ENCODE data around the gene ATAD3B.
A peak's percentile ranks its signal among the peaks of the same experiment; 100 is the strongest.
"Not testable (repeated sequence)": the region's sequence is repeated elsewhere in the genome, so short reads cannot be mapped to it uniquely, and the experiment has no call there.

Gene ATAD3B

GRCh38 chr1:1485755-1486317, 14.3 kb downstream of the ATAD3B start:
- peaks cover 81% of the 10 kb centered on the region for H3K36me3 ChIP-seq (ENCODE audit: control insufficient read depth, insufficient read depth, low read length)
- H3K27ac ChIP-seq (ENCODE audit: low read depth, low read length); H3K9ac ChIP-seq (ENCODE audit: low read length); H3K4me1 ChIP-seq (ENCODE audit: control insufficient read depth, insufficient read depth, low read length); H3K9me3 ChIP-seq (ENCODE audit: control insufficient read depth, insufficient read depth, low read depth, low read length); H3K4me3 ChIP-seq (ENCODE audit: low read depth, low read length); H3K27me3 ChIP-seq (ENCODE audit: control insufficient read depth, insufficient read depth, low read length): not testable (repeated sequence)

DNA sequence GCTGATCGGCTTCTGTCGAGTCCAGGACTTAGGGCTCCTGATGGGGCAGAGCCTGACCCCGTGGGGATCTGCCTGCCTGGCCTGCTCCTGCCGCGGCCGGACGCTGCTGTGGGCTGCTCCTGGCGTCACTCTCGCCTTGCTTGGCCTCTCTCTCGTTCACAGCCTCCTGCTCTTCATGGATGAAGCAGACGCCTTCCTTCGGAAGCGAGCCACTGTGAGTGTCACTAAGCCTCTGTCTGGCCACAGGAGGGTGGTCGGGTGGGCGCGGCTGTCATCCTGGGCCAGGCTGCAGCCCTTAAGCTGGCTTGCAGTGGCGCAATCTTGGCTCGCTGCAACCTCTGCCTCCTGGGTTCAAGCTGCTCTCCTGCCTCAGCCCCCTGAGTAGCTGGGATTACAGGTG, 16.1 kb downstream of the ATAD3B start:
- no peaks in the 10 kb centered on the region for H3K27me3 ChIP-seq (ENCODE audit: control insufficient read depth, insufficient read depth, low read length)
- no peak overlapping the region for H3K27ac ChIP-seq (ENCODE audit: low read depth, low read length)
- H3K9me3 ChIP-seq (ENCODE audit: control insufficient read depth, insufficient read depth, low read depth, low read length): 0 out of 2 replicates have a peak, but pooled peaks cover 2% of the 10 kb centered on the region
- no peak overlapping the region for H3K4me3 ChIP-seq (ENCODE audit: low read depth, low read length)
- H3K9ac ChIP-seq (ENCODE audit: low read length): no peak overlapping the region
- no peaks in the 10 kb centered on the region for H3K4me1 ChIP-seq (ENCODE audit: control insufficient read depth, insufficient read depth, low read length)
- H3K36me3 ChIP-seq (ENCODE audit: control insufficient read depth, insufficient read depth, low read length): peaks cover 84% of the 10 kb centered on the region

DNA sequence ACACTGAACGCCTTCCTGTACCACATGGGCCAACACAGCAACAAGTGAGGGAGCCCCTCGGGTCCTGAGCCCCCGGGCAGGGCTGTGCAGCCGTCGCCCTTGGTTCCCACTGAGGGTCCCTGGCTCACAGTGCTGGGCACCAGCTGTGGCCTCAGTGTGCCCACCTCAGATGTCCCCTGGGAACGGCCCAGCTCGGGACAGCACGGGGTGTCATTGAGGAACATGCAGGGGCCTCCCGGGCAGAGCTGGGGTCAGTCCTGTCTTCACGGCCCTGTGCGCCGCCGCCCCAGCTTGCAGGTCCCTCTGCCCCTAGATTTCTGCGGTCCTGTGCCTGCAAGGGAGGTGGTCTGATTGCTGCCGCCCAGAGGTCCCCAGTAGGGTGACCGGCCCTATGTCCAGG, 17.7 kb downstream of the ATAD3B start:
- Histone ChIP-seq H3K27me3 (ENCODE audit: control insufficient read depth, insufficient read depth, low read length) (no peaks in the 10 kb centered on the region), H3K9me3 (ENCODE audit: control insufficient read depth, insufficient read depth, low read depth, low read length) (0 out of 2 replicates have a peak, but pooled peaks cover 2% of the 10 kb centered on the region), H3K4me1 (ENCODE audit: control insufficient read depth, insufficient read depth, low read length) (no peaks in the 10 kb centered on the region), H3K36me3 (ENCODE audit: control insufficient read depth, insufficient read depth, low read length) (peaks cover 80% of the 10 kb centered on the region), H3K4me3 (ENCODE audit: low read depth, low read length) (no peak overlapping the region), H3K27ac (ENCODE audit: low read depth, low read length) (no peak overlapping the region), H3K9ac (ENCODE audit: low read length) (no peak overlapping the region)

GRCh38 chr1:1489861-1490260, 18.3 kb downstream of the ATAD3B start:
- Histone ChIP-seq H3K36me3 (ENCODE audit: control insufficient read depth, insufficient read depth, low read length) (peaks cover 79% of the 10 kb centered on the region), H3K9me3 (ENCODE audit: control insufficient read depth, insufficient read depth, low read depth, low read length) (0 out of 2 replicates have a peak, but pooled peaks cover 2% of the 10 kb centered on the region), H3K27me3 (ENCODE audit: control insufficient read depth, insufficient read depth, low read length) (no peaks in the 10 kb centered on the region), H3K4me1 (ENCODE audit: control insufficient read depth, insufficient read depth, low read length) (no peaks in the 10 kb centered on the region), H3K27ac (ENCODE audit: low read depth, low read length) (no peak overlapping the region), H3K9ac (ENCODE audit: low read length) (no peak overlapping the region), H3K4me3 (ENCODE audit: low read depth, low read length) (no peak overlapping the region)

GRCh38 chr1:1490633-1491230, 19.2 kb downstream of the ATAD3B start:
- Histone ChIP-seq H3K9ac (ENCODE audit: low read length) (no peak overlapping the region), H3K4me1 (ENCODE audit: control insufficient read depth, insufficient read depth, low read length) (no peaks in the 10 kb centered on the region), H3K4me3 (ENCODE audit: low read depth, low read length) (no peak overlapping the region), H3K27me3 (ENCODE audit: control insufficient read depth, insufficient read depth, low read length) (no peaks in the 10 kb centered on the region), H3K27ac (ENCODE audit: low read depth, low read length) (no peak overlapping the region), H3K36me3 (ENCODE audit: control insufficient read depth, insufficient read depth, low read length) (peaks cover 81% of the 10 kb centered on the region), H3K9me3 (ENCODE audit: control insufficient read depth, insufficient read depth, low read depth, low read length) (0 out of 2 replicates have a peak, but pooled peaks cover 2% of the 10 kb centered on the region)

- Histone ChIP-seq H3K4me3 (ENCODE audit: low read depth, low read length) (no peak overlapping the region), H3K27ac (ENCODE audit: low read depth, low read length) (no peak overlapping the region), H3K27me3 (ENCODE audit: control insufficient read depth, insufficient read depth, low read length) (no peaks in the 10 kb centered on the region)
Observed at GRCh38 chr1:1491601-1492000, 20.0 kb downstream of the ATAD3B start.

DNA sequence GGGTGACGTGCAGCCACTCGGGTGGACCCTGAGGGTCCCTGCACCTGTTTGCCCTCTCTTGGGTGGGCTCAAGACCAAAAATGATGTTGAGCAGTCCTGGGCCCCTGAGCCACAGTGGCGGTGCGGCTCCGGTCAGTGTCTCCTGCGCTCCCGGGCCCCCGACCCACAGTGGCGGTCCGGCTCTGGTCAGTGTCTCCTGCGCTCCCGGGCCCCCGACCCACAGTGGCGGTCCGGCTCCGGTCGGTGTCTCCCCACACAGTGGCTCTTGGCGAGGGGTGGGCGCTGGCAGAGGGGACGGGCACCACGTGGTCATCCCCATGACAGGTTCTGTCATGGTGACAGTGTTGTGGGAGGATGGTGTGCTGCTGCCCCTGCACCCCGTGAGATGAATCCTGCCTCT, 22.7 kb downstream of the ATAD3B start:
- not testable (repeated sequence) for H3K4me3 ChIP-seq (ENCODE audit: low read depth, low read length); H3K27me3 ChIP-seq (ENCODE audit: control insufficient read depth, insufficient read depth, low read length); H3K4me1 ChIP-seq (ENCODE audit: control insufficient read depth, insufficient read depth, low read length); H3K9ac ChIP-seq (ENCODE audit: low read length); H3K27ac ChIP-seq (ENCODE audit: low read depth, low read length); H3K9me3 ChIP-seq (ENCODE audit: control insufficient read depth, insufficient read depth, low read depth, low read length)
- H3K36me3 ChIP-seq (ENCODE audit: control insufficient read depth, insufficient read depth, low read length): peaks cover 55% of the 10 kb centered on the region

More at GRCh38 chr1:1491601-1492000, 20.0 kb downstream of the ATAD3B start:
- Histone ChIP-seq H3K9ac (ENCODE audit: low read length) (no peak overlapping the region), H3K4me1 (ENCODE audit: control insufficient read depth, insufficient read depth, low read length) (no peaks in the 10 kb centered on the region), H3K9me3 (ENCODE audit: control insufficient read depth, insufficient read depth, low read depth, low read length) (0 out of 2 replicates have a peak, but pooled peaks cover 2% of the 10 kb centered on the region), H3K36me3 (ENCODE audit: control insufficient read depth, insufficient read depth, low read length) (peaks cover 79% of the 10 kb centered on the region)

- H3K4me1 ChIP-seq (ENCODE audit: control insufficient read depth, insufficient read depth, low read length); H3K27ac ChIP-seq (ENCODE audit: low read depth, low read length); H3K9ac ChIP-seq (ENCODE audit: low read length); H3K4me3 ChIP-seq (ENCODE audit: low read depth, low read length); H3K27me3 ChIP-seq (ENCODE audit: control insufficient read depth, insufficient read depth, low read length); H3K9me3 ChIP-seq (ENCODE audit: control insufficient read depth, insufficient read depth, low read depth, low read length): not testable (repeated sequence)
- H3K36me3 ChIP-seq (ENCODE audit: control insufficient read depth, insufficient read depth, low read length): peaks cover 45% of the 10 kb centered on the region
Observed at GRCh38 chr1:1495461-1495975, 24.0 kb downstream of the ATAD3B start.

DNA sequence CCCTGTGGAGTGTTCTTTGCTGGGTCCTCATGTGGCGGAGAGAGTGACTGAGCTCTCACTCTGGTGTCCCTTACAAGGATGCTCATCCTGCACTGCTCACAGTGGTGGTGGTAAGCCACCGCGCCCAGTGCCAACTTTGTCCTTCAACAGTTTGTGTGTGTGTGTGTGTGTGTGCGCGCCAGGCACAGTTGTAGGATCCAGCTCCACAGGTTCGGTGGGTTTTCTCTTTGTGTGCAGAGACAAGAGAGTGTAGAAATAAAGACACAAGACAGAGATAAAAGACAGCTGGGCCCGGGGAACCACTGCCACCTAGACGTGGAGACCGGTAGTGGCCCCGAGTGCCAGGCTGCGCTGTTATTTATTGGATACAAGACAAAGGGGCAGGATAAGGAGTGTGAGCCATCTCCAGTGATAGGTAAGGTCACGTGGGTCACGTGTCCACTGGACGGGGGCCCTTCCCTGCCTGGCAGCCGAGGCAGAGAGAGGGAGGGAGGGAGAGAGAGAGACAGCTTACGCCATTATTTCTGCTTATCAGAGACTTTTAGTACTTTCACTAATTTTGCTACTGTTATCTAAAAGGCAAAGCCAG, 33.3 kb downstream of the ATAD3B start:
- H3K4me3 ChIP-seq (ENCODE audit: low read depth, low read length): peak overlapping the region; percentile 46; the same call in 1 of the 2 replicates
- not testable (repeated sequence) for H3K27ac ChIP-seq (ENCODE audit: low read depth, low read length); H3K4me1 ChIP-seq (ENCODE audit: control insufficient read depth, insufficient read depth, low read length); H3K27me3 ChIP-seq (ENCODE audit: control insufficient read depth, insufficient read depth, low read length); H3K36me3 ChIP-seq (ENCODE audit: control insufficient read depth, insufficient read depth, low read length); H3K9me3 ChIP-seq (ENCODE audit: control insufficient read depth, insufficient read depth, low read depth, low read length)
- peak overlapping the region; percentile 26 for H3K9ac ChIP-seq (ENCODE audit: low read length)

- Histone ChIP-seq H3K9ac (ENCODE audit: low read length) (peak overlapping the region; percentile 26), H3K4me3 (ENCODE audit: low read depth, low read length) (peak overlapping the region; percentile 46; the same call in 1 of the 2 replicates)
- not testable (repeated sequence) for H3K27me3 ChIP-seq (ENCODE audit: control insufficient read depth, insufficient read depth, low read length); H3K4me1 ChIP-seq (ENCODE audit: control insufficient read depth, insufficient read depth, low read length); H3K36me3 ChIP-seq (ENCODE audit: control insufficient read depth, insufficient read depth, low read length); H3K27ac ChIP-seq (ENCODE audit: low read depth, low read length); H3K9me3 ChIP-seq (ENCODE audit: control insufficient read depth, insufficient read depth, low read depth, low read length)
Observed at GRCh38 chr1:1505366-1505798, 33.8 kb downstream of the ATAD3B start.

GRCh38 chr1:1505801-1506200, 34.2 kb downstream of the ATAD3B start:
- not testable (repeated sequence) for H3K36me3 ChIP-seq (ENCODE audit: control insufficient read depth, insufficient read depth, low read length); H3K27ac ChIP-seq (ENCODE audit: low read depth, low read length); H3K9me3 ChIP-seq (ENCODE audit: control insufficient read depth, insufficient read depth, low read depth, low read length); H3K9ac ChIP-seq (ENCODE audit: low read length); H3K4me1 ChIP-seq (ENCODE audit: control insufficient read depth, insufficient read depth, low read length); H3K4me3 ChIP-seq (ENCODE audit: low read depth, low read length); H3K27me3 ChIP-seq (ENCODE audit: control insufficient read depth, insufficient read depth, low read length)

Measured in HUES6 (cell line).